DMS79 (cell line): ENCODE measurements around the gene FIS1.
"Not testable (repeated sequence)": the region's sequence is repeated elsewhere in the genome, so short reads cannot be mapped to it uniquely, and the experiment has no call there.

ENCODE experiments used
- DNase-seq: peaks from one replicate; lab custom pipeline; 2025; lab: John Stamatoyannopoulos, UW

Gene FIS1

GRCh38 chr7:101203740-101204738, 40.8 kb downstream of the FIS1 start:
- DNase-seq: not testable (repeated sequence)

- no peak for DNase-seq
Measured at GRCh38 chr7:101202603-101202918, 42.3 kb downstream of the FIS1 start.

- DNase-seq: no peak
Measured at GRCh38 chr7:101201695-101202602, 42.9 kb downstream of the FIS1 start.

- no peak for DNase-seq
Measured at GRCh38 chr7:101200862-101201599, 43.9 kb downstream of the FIS1 start, which contains the start of gene MOGAT3. Gene MOGAT3 (minus strand): TSS chr7:101201036. CDS start chr7:101200854, 182 bp downstream.

GRCh38 chr7:101200504-101200861, 44.4 kb downstream of the FIS1 start:
- no peak for DNase-seq

GRCh38 chr7:101199522-101199921, 45.4 kb downstream of the FIS1 start:
- DNase-seq: not testable (repeated sequence)

DNA sequence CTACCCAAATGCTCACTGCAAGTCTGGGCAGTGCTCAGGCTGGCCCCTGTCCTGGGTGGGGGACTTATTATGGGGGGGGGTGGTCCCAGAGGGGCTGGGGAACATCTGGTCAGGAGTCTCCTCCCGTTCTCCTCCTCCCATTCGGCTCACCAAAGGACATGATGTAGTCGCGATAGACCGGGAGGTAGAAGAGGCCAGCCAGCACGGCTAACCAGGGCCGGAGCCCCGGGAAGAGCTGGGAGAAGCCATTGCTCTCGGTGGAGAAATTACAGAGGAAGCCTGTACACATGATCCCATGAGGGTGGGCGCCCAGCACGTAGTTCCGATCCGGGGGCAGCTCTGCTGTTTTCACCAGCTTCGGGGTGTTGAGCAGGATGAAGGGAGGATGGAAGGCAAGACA, 46.4 kb downstream of the FIS1 start:
- DNase-seq: no peak

- DNase-seq: no peak
Measured at GRCh38 chr7:101197991-101198390, 46.9 kb downstream of the FIS1 start.

GRCh38 chr7:101195884-101196283, 49.0 kb downstream of the FIS1 start:
- no peak for DNase-seq
